Left hindlimb (tissue), 1 donor: ENCODE results near the gene SRGAP2B.
"Not testable (repeated sequence)": the region's sequence is repeated elsewhere in the genome, so short reads cannot be mapped to it uniquely, and the experiment has no call there.

Experiments used
- DNase-seq: peaks from one replicate; pipeline ENCODE4 v3.0.0-alpha.2; 2018

The SRGAP2B gene

GRCh38 chr1:144992915-144993314, 102.2 kb downstream of the SRGAP2B start:
- not testable (repeated sequence) for DNase-seq

- DNase-seq = not testable (repeated sequence)
These were observed 104.5 kb downstream of the SRGAP2B start for GRCh38 chr1:144990611-144991010.

GRCh38 chr1:144987131-144987530, 108.0 kb downstream of the SRGAP2B start:
- not testable (repeated sequence) for DNase-seq

GRCh38 chr1:144986171-144986860, 108.8 kb downstream of the SRGAP2B start:
- DNase-seq = not testable (repeated sequence)

- DNase-seq = not testable (repeated sequence)
These were observed 109.5 kb downstream of the SRGAP2B start for GRCh38 chr1:144985550-144986170.

GRCh38 chr1:144982802-144983525, 112.2 kb downstream of the SRGAP2B start:
- DNase-seq = not testable (repeated sequence)

- DNase-seq = not testable (repeated sequence)
These were observed 114.0 kb downstream of the SRGAP2B start for GRCh38 chr1:144981157-144981556.

GRCh38 chr1:144979960-144980595, 115.0 kb downstream of the SRGAP2B start:
- DNase-seq = not testable (repeated sequence)

GRCh38 chr1:144977856-144978255, 117.3 kb downstream of the SRGAP2B start:
- DNase-seq = not testable (repeated sequence)

GRCh38 chr1:144971936-144972335, 123.2 kb downstream of the SRGAP2B start:
- DNase-seq = not testable (repeated sequence)

- DNase-seq = not testable (repeated sequence)
These were observed 128.6 kb downstream of the SRGAP2B start for GRCh38 chr1:144966488-144966887.

- not testable (repeated sequence) for DNase-seq
These were observed 130.4 kb downstream of the SRGAP2B start for GRCh38 chr1:144964765-144965164.

GRCh38 chr1:144964186-144964585, 130.9 kb downstream of the SRGAP2B start:
- not testable (repeated sequence) for DNase-seq

GRCh38 chr1:144963571-144963970, 131.6 kb downstream of the SRGAP2B start:
- not testable (repeated sequence) for DNase-seq

GRCh38 chr1:144961604-144962583, 133.2 kb downstream of the SRGAP2B start:
- DNase-seq = not testable (repeated sequence)

GRCh38 chr1:144960929-144961488, 134.1 kb downstream of the SRGAP2B start:
- not testable (repeated sequence) for DNase-seq

- not testable (repeated sequence) for DNase-seq
These were observed 146.7 kb downstream of the SRGAP2B start for GRCh38 chr1:144948390-144948789.

GRCh38 chr1:144947495-144947894, 147.6 kb downstream of the SRGAP2B start:
- DNase-seq = not testable (repeated sequence)

- not testable (repeated sequence) for DNase-seq
These were observed 148.3 kb downstream of the SRGAP2B start for GRCh38 chr1:144946525-144947480.

- not testable (repeated sequence) for DNase-seq
These were observed 153.4 kb downstream of the SRGAP2B start for GRCh38 chr1:144941710-144942109.
